Muscle layer of colon (tissue), 2 donors: ENCODE measurements around the gene TCF12.

ENCODE experiments used
- H3K27ac ChIP-seq: one replicate; pipeline ENCODE4 v1.7.0; 2013; ENCODE audit warnings: low read depth, mild to moderate bottlenecking, low read length, moderate library complexity
- H3K27me3 ChIP-seq, 2 donors: one replicate each; pipeline ENCODE4 v1.7.0; 2013; ENCODE audit warnings: low read length in 2 of 2, mild to moderate bottlenecking in 2 of 2; ENCODE audit not compliant: insufficient read depth in 2 of 2, control insufficient read depth in 1 of 2
- H3K36me3 ChIP-seq: one replicate; pipeline ENCODE4 v1.7.0; 2013; ENCODE audit warnings: mild to moderate bottlenecking, low read length; ENCODE audit not compliant: insufficient read depth
- H3K4me1 ChIP-seq: one replicate; pipeline ENCODE4 v1.7.0; 2013; ENCODE audit warnings: mild to moderate bottlenecking, low read length; ENCODE audit not compliant: insufficient read depth
- H3K4me3 ChIP-seq, 2 donors: one replicate each; pipeline ENCODE4 v1.7.0; 2013; ENCODE audit warnings: low read length in 2 of 2, low read depth in 1 of 2, mild to moderate bottlenecking in 1 of 2, moderate library complexity in 1 of 2
- H3K9ac ChIP-seq: one replicate; pipeline ENCODE4 v1.7.0; 2013; ENCODE audit warnings: low read length
- H3K9me3 ChIP-seq: one replicate; pipeline ENCODE4 v1.7.0; 2013; ENCODE audit warnings: mild to moderate bottlenecking, low read length
- donor health status: abdominal sarcoma.
- donor health status: Adenocarcinoma of cecum.

The TCF12 gene

GRCh38 chr15:57255751-57256341 lies 337.4 kb downstream of the TCF12 start:
- H3K4me3 ChIP-seq: no peak overlapping the region
- H3K27ac ChIP-seq: no peak overlapping the region
- H3K9me3 ChIP-seq: no peaks in the 10 kb centered on the region
- H3K27me3 ChIP-seq: no peaks in the 10 kb centered on the region
- peaks cover 6% of the 10 kb centered on the region for H3K36me3 ChIP-seq
- H3K4me1 ChIP-seq: no peaks in the 10 kb centered on the region
- no peak overlapping the region for H3K9ac ChIP-seq

GRCh38 chr15:57256939-57257338 lies 338.5 kb downstream of the TCF12 start:
- Histone ChIP-seq H3K9me3 (no peaks in the 10 kb centered on the region), H3K4me3 (no peak overlapping the region), H3K4me1 (no peaks in the 10 kb centered on the region), H3K27me3 (no peaks in the 10 kb centered on the region), H3K9ac (no peak overlapping the region), H3K36me3 (peaks cover 6% of the 10 kb centered on the region), H3K27ac (no peak overlapping the region)

- H3K9ac ChIP-seq: no peak overlapping the region
- peaks cover 16% of the 10 kb centered on the region for H3K36me3 ChIP-seq
- H3K4me1 ChIP-seq: no peaks in the 10 kb centered on the region
- no peaks in the 10 kb centered on the region for H3K27me3 ChIP-seq
- no peak overlapping the region for H3K4me3 ChIP-seq
- no peaks in the 10 kb centered on the region for H3K9me3 ChIP-seq
- H3K27ac ChIP-seq: no peak overlapping the region
These were observed 341.2 kb downstream of the TCF12 start for GRCh38 chr15:57259568-57260040.

GRCh38 chr15:57263520-57263919 lies 345.1 kb downstream of the TCF12 start:
- H3K9ac ChIP-seq: no peak overlapping the region
- no peak overlapping the region for H3K4me3 ChIP-seq
- no peak overlapping the region for H3K27ac ChIP-seq
- no peaks in the 10 kb centered on the region for H3K4me1 ChIP-seq
- no peaks in the 10 kb centered on the region for H3K27me3 ChIP-seq
- H3K9me3 ChIP-seq: no peaks in the 10 kb centered on the region
- H3K36me3 ChIP-seq: peaks cover 16% of the 10 kb centered on the region

- Histone ChIP-seq H3K36me3 (peaks cover 13% of the 10 kb centered on the region), H3K4me1 (no peaks in the 10 kb centered on the region), H3K27ac (no peak overlapping the region), H3K9ac (no peak overlapping the region), H3K9me3 (no peaks in the 10 kb centered on the region), H3K27me3 (no peaks in the 10 kb centered on the region), H3K4me3 (no peak overlapping the region)
These were observed 354.4 kb downstream of the TCF12 start for GRCh38 chr15:57272771-57273357.

GRCh38 chr15:57273402-57273801 lies 355.0 kb downstream of the TCF12 start:
- H3K36me3 ChIP-seq: peaks cover 13% of the 10 kb centered on the region

GRCh38 chr15:57278439-57278838 lies 360.0 kb downstream of the TCF12 start:
- H3K4me1 ChIP-seq: no peaks in the 10 kb centered on the region
- peaks cover 4% of the 10 kb centered on the region for H3K36me3 ChIP-seq
- H3K4me3 ChIP-seq: no peak overlapping the region
- no peak overlapping the region for H3K9ac ChIP-seq
- no peaks in the 10 kb centered on the region for H3K27me3 ChIP-seq
- H3K9me3 ChIP-seq: no peaks in the 10 kb centered on the region
- H3K27ac ChIP-seq: no peak overlapping the region

More at GRCh38 chr15:57273402-57273801, 355.0 kb downstream of the TCF12 start:
- H3K27ac ChIP-seq: no peak overlapping the region
- no peaks in the 10 kb centered on the region for H3K27me3 ChIP-seq
- no peak overlapping the region for H3K4me3 ChIP-seq
- no peak overlapping the region for H3K9ac ChIP-seq
- H3K4me1 ChIP-seq: no peaks in the 10 kb centered on the region
- H3K9me3 ChIP-seq: no peaks in the 10 kb centered on the region

GRCh38 chr15:57280464-57280863 lies 362.0 kb downstream of the TCF12 start:
- no peak overlapping the region for H3K4me3 ChIP-seq
- no peaks in the 10 kb centered on the region for H3K4me1 ChIP-seq
- no peak overlapping the region for H3K27ac ChIP-seq
- H3K9me3 ChIP-seq: no peaks in the 10 kb centered on the region
- H3K27me3 ChIP-seq: no peaks in the 10 kb centered on the region
- no peak overlapping the region for H3K9ac ChIP-seq
- H3K36me3 ChIP-seq: peaks cover 6% of the 10 kb centered on the region

- no peak overlapping the region for H3K9ac ChIP-seq
- no peak overlapping the region for H3K27ac ChIP-seq
- H3K4me3 ChIP-seq: no peak overlapping the region
- H3K9me3 ChIP-seq: no peaks in the 10 kb centered on the region
- H3K4me1 ChIP-seq: no peaks in the 10 kb centered on the region
- peaks cover 11% of the 10 kb centered on the region for H3K36me3 ChIP-seq
- no peaks in the 10 kb centered on the region for H3K27me3 ChIP-seq
These were observed 362.9 kb downstream of the TCF12 start for GRCh38 chr15:57281321-57281720.

- H3K27ac ChIP-seq: no peak overlapping the region
- H3K9ac ChIP-seq: no peak overlapping the region
- no peak overlapping the region for H3K4me3 ChIP-seq
- no peaks in the 10 kb centered on the region for H3K9me3 ChIP-seq
- no peaks in the 10 kb centered on the region for H3K27me3 ChIP-seq
- no peaks in the 10 kb centered on the region for H3K4me1 ChIP-seq
- H3K36me3 ChIP-seq: peaks cover 17% of the 10 kb centered on the region
These were observed 364.2 kb downstream of the TCF12 start for GRCh38 chr15:57282686-57283085.

GRCh38 chr15:57283774-57284503 lies 365.5 kb downstream of the TCF12 start:
- Histone ChIP-seq H3K4me1 (no peaks in the 10 kb centered on the region), H3K4me3 (no peak overlapping the region), H3K9ac (no peak overlapping the region), H3K9me3 (no peaks in the 10 kb centered on the region), H3K36me3 (peaks cover 17% of the 10 kb centered on the region), H3K27me3 (no peaks in the 10 kb centered on the region), H3K27ac (no peak overlapping the region)
